Left ventricle myocardium inferior (tissue), 1 donor: Measurements from ENCODE around the gene PNPLA3. TPM values are rescaled to one million over a fixed set of nuclear protein-coding genes. Genes with fewer than 3 reads are reported as not detected.

Source experiments
- DNase-seq: peaks from one replicate; pipeline ENCODE4 v3.0.0-alpha.2; 2020
- H3K27ac ChIP-seq: fragments of 200-600 bp; replicated peaks from 2 replicates; pipeline ENCODE4 v1.8.0; 2021
- H3K27me3 ChIP-seq: fragments of 200-600 bp; 2 replicates; pipeline ENCODE4 v1.8.0; 2021; ENCODE audit warnings: low read depth
- H3K36me3 ChIP-seq: fragments of 200-600 bp; 2 replicates; pipeline ENCODE4 v1.8.0; 2021
- H3K4me1 ChIP-seq: fragments of 200-600 bp; 2 replicates; pipeline ENCODE4 v1.8.0; 2021
- H3K4me3 ChIP-seq: fragments of 200-600 bp; 2 replicates; pipeline ENCODE4 v1.8.0; 2021; ENCODE audit warnings: mild to moderate bottlenecking, moderate library complexity
- H3K9me3 ChIP-seq: fragments of 200-600 bp; replicated peaks from 2 replicates; pipeline ENCODE4 v1.8.0; 2021
- intact Hi-C: fragments of 100-400 bp; cut with micrococcal nuclease; formaldehyde crosslinking; loops from one replicate; pipeline ENCODE4 v1.11.0; 2022
- total RNA-seq: library from RNA; stranded (reverse); fragmentation: NEBNext Ultra II Directional; extraction: Animal tissue kit (Norgen Biotek cat#: 25700); gene quantifications from one replicate; pipeline ENCODE4 v1.2.1, GENCODE V29; 2021
- TF ChIP-seq, protein P1 (sequence below): fragments of 200-600 bp; IDR thresholded peaks from 2 replicates; pipeline ENCODE4 v1.8.0; 2021; ENCODE audit warnings: antibody characterized with exemption, mild to moderate bottlenecking, borderline replicate concordance
- donor health status: DM: no; HTN: yes; CAD: no; lungs with severe emphysema.

The PNPLA3 gene
- total RNA-seq, 1 donor from 2014 or later, result not detected

DNA sequence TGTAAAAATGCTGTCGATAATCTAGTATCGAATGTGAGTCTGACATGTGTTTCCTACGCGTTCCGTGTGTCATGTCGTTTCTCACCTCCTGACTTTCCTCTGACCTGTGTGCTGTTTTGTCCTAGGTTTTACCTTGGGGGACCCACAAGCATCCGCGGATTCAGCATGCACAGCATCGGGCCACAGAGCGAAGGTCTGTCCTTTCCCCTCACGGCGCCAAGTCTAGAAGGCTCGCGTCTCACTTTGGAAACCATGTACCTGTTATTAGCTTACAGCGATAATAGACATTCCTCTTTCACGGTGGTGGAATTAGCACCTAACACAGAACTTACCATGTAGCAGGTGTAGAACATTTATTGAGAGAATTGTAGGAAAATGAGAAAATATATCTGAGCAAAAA is 60.2 kb downstream of the PNPLA3 start:
- no peak overlapping the region for H3K27ac ChIP-seq
- H3K9me3 ChIP-seq, result no peaks in the 10 kb centered on the region
- intact Hi-C loops, result no loop called here
- no peaks in the 10 kb centered on the region for H3K4me1 ChIP-seq
- no peak overlapping the region for H3K4me3 ChIP-seq
- TF ChIP-seq, protein P1, sequence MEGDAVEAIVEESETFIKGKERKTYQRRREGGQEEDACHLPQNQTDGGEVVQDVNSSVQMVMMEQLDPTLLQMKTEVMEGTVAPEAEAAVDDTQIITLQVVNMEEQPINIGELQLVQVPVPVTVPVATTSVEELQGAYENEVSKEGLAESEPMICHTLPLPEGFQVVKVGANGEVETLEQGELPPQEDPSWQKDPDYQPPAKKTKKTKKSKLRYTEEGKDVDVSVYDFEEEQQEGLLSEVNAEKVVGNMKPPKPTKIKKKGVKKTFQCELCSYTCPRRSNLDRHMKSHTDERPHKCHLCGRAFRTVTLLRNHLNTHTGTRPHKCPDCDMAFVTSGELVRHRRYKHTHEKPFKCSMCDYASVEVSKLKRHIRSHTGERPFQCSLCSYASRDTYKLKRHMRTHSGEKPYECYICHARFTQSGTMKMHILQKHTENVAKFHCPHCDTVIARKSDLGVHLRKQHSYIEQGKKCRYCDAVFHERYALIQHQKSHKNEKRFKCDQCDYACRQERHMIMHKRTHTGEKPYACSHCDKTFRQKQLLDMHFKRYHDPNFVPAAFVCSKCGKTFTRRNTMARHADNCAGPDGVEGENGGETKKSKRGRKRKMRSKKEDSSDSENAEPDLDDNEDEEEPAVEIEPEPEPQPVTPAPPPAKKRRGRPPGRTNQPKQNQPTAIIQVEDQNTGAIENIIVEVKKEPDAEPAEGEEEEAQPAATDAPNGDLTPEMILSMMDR, result no peak
- DNase-seq, result no peak
- H3K27me3 ChIP-seq, result no peaks in the 10 kb centered on the region
- peaks cover 99% of the 10 kb centered on the region for H3K36me3 ChIP-seq

DNA sequence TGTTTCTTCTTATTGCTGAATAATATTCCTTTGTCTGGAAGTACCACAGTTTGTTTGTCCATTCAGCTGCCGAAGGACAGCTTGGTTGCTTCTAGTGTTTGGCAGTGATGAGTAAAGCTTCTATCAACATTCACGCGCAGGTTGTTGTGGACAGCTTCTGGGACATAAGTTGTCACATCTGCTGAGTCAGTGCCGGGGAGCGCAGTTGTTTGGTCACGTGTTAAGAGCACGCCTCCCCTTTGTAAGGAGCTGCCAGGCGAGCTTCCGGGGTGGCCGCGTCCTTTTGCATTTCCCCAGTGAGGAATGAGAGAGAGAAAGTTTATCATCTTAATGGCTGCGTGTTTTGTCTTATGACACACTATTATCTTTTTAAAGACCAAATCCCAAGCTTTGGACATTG is 61.9 kb downstream of the PNPLA3 start:
- Histone ChIP-seq H3K4me1 (no peaks in the 10 kb centered on the region), H3K36me3 (peaks cover 99% of the 10 kb centered on the region), H3K27me3 (no peaks in the 10 kb centered on the region), H3K27ac (no peak overlapping the region), H3K4me3 (no peak overlapping the region), H3K9me3 (no peaks in the 10 kb centered on the region)
- intact Hi-C loops, result no loop called here
- DNase-seq, result no peak
- TF ChIP-seq, protein P1, result no peak

DNA sequence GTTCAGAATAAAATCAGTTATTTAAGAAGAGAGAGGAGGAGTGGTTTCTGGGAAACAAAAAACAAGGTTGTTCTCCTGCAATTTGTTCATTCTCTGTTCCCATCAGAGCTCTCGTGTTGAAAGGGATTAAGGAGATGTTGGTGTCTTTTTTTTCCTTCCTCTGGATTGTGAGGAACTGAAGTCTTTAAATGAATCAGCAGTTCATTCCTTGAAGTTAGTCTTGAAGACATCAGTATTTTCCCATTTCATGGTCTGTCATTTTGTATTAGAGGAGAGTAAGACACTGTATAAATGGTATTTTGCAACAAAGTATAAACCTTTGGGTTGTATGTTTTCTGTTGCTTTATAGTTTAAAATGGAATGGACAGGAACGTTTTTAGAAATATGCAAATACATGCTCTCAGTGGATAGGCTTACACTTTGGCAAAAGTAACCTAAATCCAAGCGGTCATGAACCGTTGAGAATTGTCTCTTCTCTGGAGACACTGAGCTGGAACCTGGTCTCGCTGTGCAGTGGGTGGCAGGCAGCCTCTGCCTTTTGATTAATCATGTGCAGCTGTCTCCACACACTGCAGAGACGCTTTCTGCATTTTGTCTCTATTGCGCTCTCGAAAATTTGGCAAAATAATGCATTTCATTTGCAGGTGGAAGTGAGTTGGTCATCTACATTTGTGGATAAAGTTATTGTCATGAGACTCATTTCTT is 64.7 kb downstream of the PNPLA3 start:
- H3K36me3 ChIP-seq, result peaks cover 97% of the 10 kb centered on the region
- TF ChIP-seq, protein P1, result no peak
- H3K27ac ChIP-seq, result no peak overlapping the region
- H3K4me3 ChIP-seq, result no peak overlapping the region
- DNase-seq, result no peak
- H3K27me3 ChIP-seq, result no peaks in the 10 kb centered on the region
- no peaks in the 10 kb centered on the region for H3K9me3 ChIP-seq
- peaks cover 5% of the 10 kb centered on the region for H3K4me1 ChIP-seq
- intact Hi-C loops, result no loop called here

DNA sequence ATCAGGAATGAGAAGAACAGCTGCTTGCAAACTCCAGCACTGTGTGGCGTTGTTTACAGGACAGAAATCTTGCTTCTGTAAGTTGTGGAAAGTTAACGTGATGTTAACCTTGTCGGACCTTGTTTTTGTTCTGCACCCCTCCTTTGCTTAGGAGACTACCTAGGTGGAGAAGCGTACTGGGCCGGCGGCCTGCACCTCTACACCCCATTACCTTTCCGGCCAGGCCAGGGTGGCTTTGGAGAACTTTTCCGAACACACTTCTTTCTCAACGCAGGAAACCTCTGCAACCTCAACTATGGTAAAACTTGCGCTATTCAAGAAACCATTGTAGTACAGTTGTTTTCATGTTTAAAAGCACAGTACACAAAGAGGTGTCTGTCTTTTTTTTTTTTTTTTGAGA is 65.4 kb downstream of the PNPLA3 start:
- no peak for DNase-seq
- Histone ChIP-seq H3K9me3 (no peaks in the 10 kb centered on the region), H3K4me3 (no peak overlapping the region), H3K36me3 (peaks cover 95% of the 10 kb centered on the region), H3K27ac (no peak overlapping the region), H3K27me3 (no peaks in the 10 kb centered on the region), H3K4me1 (peaks cover 12% of the 10 kb centered on the region)
- intact Hi-C loops, result no loop called here
- TF ChIP-seq, protein P1, result no peak

DNA sequence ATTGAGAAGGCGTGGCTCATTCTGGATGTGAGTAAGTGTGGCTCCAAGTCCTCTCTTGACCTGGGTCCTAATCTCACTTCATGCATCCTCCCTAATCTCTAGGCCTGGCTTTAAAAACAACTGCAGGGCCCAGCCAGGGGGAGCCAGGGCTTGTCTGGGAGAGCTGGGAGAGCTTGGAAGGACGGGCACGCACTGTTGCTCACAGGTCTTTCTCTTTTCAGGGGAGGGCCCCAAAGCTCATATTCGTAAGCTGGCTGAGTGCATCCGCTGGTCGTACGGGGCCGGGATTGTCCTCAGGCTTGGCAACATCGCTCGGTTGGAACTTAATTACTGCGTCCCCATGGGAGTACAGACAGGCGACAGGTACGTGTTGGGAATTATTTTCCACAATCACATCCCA is 66.4 kb downstream of the PNPLA3 start:
- H3K27me3 ChIP-seq, result no peaks in the 10 kb centered on the region
- no peak overlapping the region for H3K27ac ChIP-seq
- DNase-seq, result no peak
- H3K9me3 ChIP-seq, result no peaks in the 10 kb centered on the region
- no peak overlapping the region for H3K4me3 ChIP-seq
- peaks cover 23% of the 10 kb centered on the region for H3K4me1 ChIP-seq
- peaks cover 93% of the 10 kb centered on the region for H3K36me3 ChIP-seq
- intact Hi-C loops, result loop anchor here (5.0 kb wide), 1 partner anchor 637 kb away; no protein-coding TSS in a partner anchor
- TF ChIP-seq, protein P1, result no peak
